HepG2 (cell line): ENCODE measurements around the gene HSDL2. TPM values are rescaled to one million over a fixed set of nuclear protein-coding genes. Genes with fewer than 3 reads are reported as not detected.

Source experiments
- ATAC-seq: fragments of 200-7000 bp; cut with Tn5 transposase; 3 replicates; pipeline ENCODE4 v1.9.1; 2020; ENCODE audit warnings: mild to moderate bottlenecking, moderate library complexity
- BruUV-seq: library from RNA; stranded (reverse); fragments of 400-500 nt; replicated peaks from 2 replicates; lab custom pipeline; 2021; lab: Mats Ljungman, UMichigan
- CTCF ChIA-PET: fragments of 300-600 bp; formaldehyde crosslinking; extraction: SDS; loops from one replicate; lab custom pipeline; 2021; ENCODE audit warnings: low total read pairs, inconsistent platforms, low intra/inter-chr PET ratio; lab: Yijun Ruan, JAX
- POLR2A ChIA-PET: fragments of 350-600 bp; sonication (Branson Sonifier 250); formaldehyde crosslinking; loops from one replicate; lab custom pipeline; 2020; ENCODE audit warnings: antibody characterized with exemption, inconsistent platforms; lab: Yijun Ruan, JAX
- DNase-seq: peaks from one replicate; pipeline ENCODE4 v3.0.0-alpha.2; 2015; ENCODE audit warnings: low spot score
- FAIRE-seq: peaks from 3 replicates; lab custom pipeline; 2011; peaks lifted over from hg19 to GRCh38; lab: Jason Lieb, UNC
- H2AFZ ChIP-seq: one replicate; pipeline ENCODE4 v1.6.1; 2011; ENCODE audit warnings: low read length, inconsistent platforms
- H3K27ac ChIP-seq: fragments of 300-600 bp; 3 replicates; pipeline ENCODE4 v1.8.0; 2011; ENCODE audit warnings: mixed run types, mild to moderate bottlenecking, mixed read lengths, low read length, inconsistent platforms; ENCODE audit not compliant: insufficient read depth; ENCODE audit errors: extremely low read length
- H3K27me3 ChIP-seq, 2 experiments: fragments of 200-600 bp in 1 of 2; 2 replicates in 1 of 2; 3 replicates in 1 of 2; pipeline versions ENCODE4 v1.6.0 to v1.8.0; 2011; ENCODE audit warnings: low read length in 2 of 2, mild to moderate bottlenecking in 2 of 2, moderate library complexity in 2 of 2, inconsistent platforms in 1 of 2; ENCODE audit not compliant: insufficient read depth in 2 of 2, control insufficient read depth in 1 of 2
- H3K36me3 ChIP-seq, 2 experiments: fragments of 200-600 bp in 1 of 2; replicated peaks in 1 of 2; 2 replicates in 1 of 2; 3 replicates in 1 of 2; pipeline versions ENCODE4 v1.5.1 to v1.8.0; 2011; ENCODE audit warnings: low read length in 2 of 2, inconsistent platforms in 1 of 2; ENCODE audit not compliant: insufficient read depth in 2 of 2, control insufficient read depth in 1 of 2
- H3K4me1 ChIP-seq: 2 replicates; pipeline ENCODE4 v1.5.1; 2012; ENCODE audit warnings: low read length, inconsistent platforms; ENCODE audit not compliant: insufficient read depth
- H3K4me2 ChIP-seq: 2 replicates; pipeline ENCODE4 v1.6.0; 2011; ENCODE audit warnings: low read depth, low read length, inconsistent platforms
- H3K4me3 ChIP-seq, 3 experiments: fragments of 200-600 bp in 1 of 3; sonication (generic), shearing (Covaris generic) in 1 of 3; replicated peaks in 1 of 3; 2 replicates each; pipeline ENCODE4 v1.5.1; 2011 to 2016; ENCODE audit warnings: low read length in 3 of 3, inconsistent platforms in 2 of 3, low read depth in 2 of 3, mild to moderate bottlenecking in 2 of 3, control low read depth in 1 of 3, mixed read lengths in 1 of 3; ENCODE audit not compliant: insufficient read depth in 1 of 3
- H3K79me2 ChIP-seq: one replicate; pipeline ENCODE4 v1.6.1; 2011; ENCODE audit warnings: low read length, inconsistent platforms; ENCODE audit not compliant: insufficient read depth
- H3K9ac ChIP-seq: 2 replicates; pipeline ENCODE4 v1.6.0; 2011; ENCODE audit warnings: mild to moderate bottlenecking, low read depth, low read length, inconsistent platforms; ENCODE audit not compliant: insufficient read depth
- H3K9me3 ChIP-seq: 2 replicates; pipeline ENCODE4 v1.5.1; 2012; ENCODE audit warnings: mild to moderate bottlenecking, low read length
- H4K20me1 ChIP-seq: 2 replicates; pipeline ENCODE4 v1.6.0; 2011; ENCODE audit warnings: inconsistent platforms, mild to moderate bottlenecking, low read length, moderate library complexity; ENCODE audit not compliant: insufficient read depth
- ELF1 ChIP-seq: sonication (generic); formaldehyde crosslinking; IDR thresholded peaks from 2 replicates; pipeline ENCODE4 v1.4.0; 2020; ENCODE audit warnings: missing genetic modification reagents
- NFIB ChIP-seq: sonication (generic); formaldehyde crosslinking; IDR thresholded peaks from 2 replicates; pipeline ENCODE4 v1.9.0; 2021; ENCODE audit warnings: missing genetic modification reagents, mild to moderate bottlenecking, borderline replicate concordance
- NR2F1 ChIP-seq, 2 experiments: fragments of 450-650 bp in 1 of 2; formaldehyde crosslinking in 1 of 2; IDR thresholded peaks; 2 replicates each; pipeline versions ENCODE4 v1.5.0 to v1.6.1; 2016 to 2020; ENCODE audit warnings: mild to moderate bottlenecking in 1 of 2, missing compliant biosample characterization in 1 of 2, missing genetic modification reagents in 1 of 2, moderate library complexity in 1 of 2
- REL ChIP-seq: sonication (generic); formaldehyde crosslinking; conservative IDR thresholded peaks from 2 replicates; pipeline ENCODE4 v1.8.0; 2022; ENCODE audit warnings: mild to moderate bottlenecking, missing genetic modification reagents, moderate library complexity
- REXO4 ChIP-seq: sonication (generic); formaldehyde crosslinking; IDR thresholded peaks from 2 replicates; pipeline ENCODE4 v1.8.0; 2022; ENCODE audit warnings: missing genetic modification reagents, mild to moderate bottlenecking, borderline replicate concordance
- WGBS: methylation state at CpG from one replicate; pipeline ENCODE4 v1.1.6; 2017; ENCODE audit warnings: low lambda C conversion rate; 5-methylcytosine and 5-hydroxymethylcytosine counted together
- in situ Hi-C: cut with HindIII; loops from 2 replicates; pipeline ENCODE4 v1.10.0; 2017; ENCODE audit warnings: low pct_unique_long_range_greater_than_20kb; ENCODE audit not compliant: extremely low pct_ligation_motif_present
- intact Hi-C: fragments of 100-400 bp; cut with micrococcal nuclease; formaldehyde crosslinking; loops from one replicate; pipeline ENCODE4 v1.10.0; 2022; ENCODE audit not compliant: unreplicated experiment
- polyA plus RNA-seq, 8 experiments: library from polyadenylated mRNA; depleted of rRNA in 3 of 8; stranded (reverse) in 7 of 8; unstranded in 1 of 8; fragments of >200 nt; fragmentation: Illumina TruSeq in 4 of 8; extraction: Trizol in 4 of 8; gene quantifications; 2 replicates each; pipeline versions ENCODE4 v1.2.1 to v1.2.3, GENCODE V29; 2011 to 2016; ENCODE audit warnings: low read depth in 4 of 8, missing spikeins in 1 of 8, mixed read lengths in 1 of 8; ENCODE audit not compliant: insufficient read depth in 1 of 8
- total RNA-seq, 5 experiments: library from RNA; depleted of rRNA; stranded (reverse); fragments of >200 nt; fragmentation: Illumina TruSeq; extraction: Trizol; gene quantifications; 2 replicates each; pipeline ENCODE4 v1.2.3, GENCODE V29; 2016; ENCODE audit warnings: low read depth in 1 of 5
- TF ChIP-seq, protein P1 (sequence below): sonication (generic); formaldehyde crosslinking; IDR thresholded peaks from 2 replicates; pipeline ENCODE4 v1.5.1; 2020; ENCODE audit warnings: missing genetic modification reagents, mild to moderate bottlenecking, borderline replicate concordance
- TF ChIP-seq, protein P2 (sequence below): sonication (generic); formaldehyde crosslinking; IDR thresholded peaks from 2 replicates; pipeline ENCODE4 v1.5.0; 2020; ENCODE audit warnings: missing genetic modification reagents

The HSDL2 gene
- total and polyA plus RNA-seq, 2 of the 13 experiments (the other 11 are each of a cell fraction or from before 2014, with no cell fraction given) = 55.3 to 80.2 TPM

DNA sequence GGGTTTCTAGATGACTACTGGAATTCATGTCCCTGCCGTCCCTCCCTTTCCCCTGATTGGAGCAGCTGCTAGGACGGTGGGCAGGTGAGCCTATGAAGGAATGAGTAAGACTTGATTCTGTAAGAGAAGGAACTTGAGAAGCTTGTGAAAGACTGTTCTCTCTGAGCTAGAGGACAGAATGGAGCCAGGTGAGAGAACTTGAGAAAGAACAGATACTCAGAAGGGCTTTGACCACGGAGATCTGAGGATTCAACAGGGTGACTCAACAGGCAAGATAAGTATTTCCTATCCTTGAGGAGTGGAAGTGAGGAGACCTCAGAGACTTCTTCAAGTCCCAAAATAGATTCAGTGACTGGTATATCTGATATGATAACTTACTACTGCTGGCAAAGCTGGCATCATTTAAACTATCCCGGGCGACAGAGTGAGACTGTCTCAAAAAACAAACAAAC lies 41.9 kb downstream of the HSDL2 start (continued):
- TF ChIP-seq, protein P1, sequence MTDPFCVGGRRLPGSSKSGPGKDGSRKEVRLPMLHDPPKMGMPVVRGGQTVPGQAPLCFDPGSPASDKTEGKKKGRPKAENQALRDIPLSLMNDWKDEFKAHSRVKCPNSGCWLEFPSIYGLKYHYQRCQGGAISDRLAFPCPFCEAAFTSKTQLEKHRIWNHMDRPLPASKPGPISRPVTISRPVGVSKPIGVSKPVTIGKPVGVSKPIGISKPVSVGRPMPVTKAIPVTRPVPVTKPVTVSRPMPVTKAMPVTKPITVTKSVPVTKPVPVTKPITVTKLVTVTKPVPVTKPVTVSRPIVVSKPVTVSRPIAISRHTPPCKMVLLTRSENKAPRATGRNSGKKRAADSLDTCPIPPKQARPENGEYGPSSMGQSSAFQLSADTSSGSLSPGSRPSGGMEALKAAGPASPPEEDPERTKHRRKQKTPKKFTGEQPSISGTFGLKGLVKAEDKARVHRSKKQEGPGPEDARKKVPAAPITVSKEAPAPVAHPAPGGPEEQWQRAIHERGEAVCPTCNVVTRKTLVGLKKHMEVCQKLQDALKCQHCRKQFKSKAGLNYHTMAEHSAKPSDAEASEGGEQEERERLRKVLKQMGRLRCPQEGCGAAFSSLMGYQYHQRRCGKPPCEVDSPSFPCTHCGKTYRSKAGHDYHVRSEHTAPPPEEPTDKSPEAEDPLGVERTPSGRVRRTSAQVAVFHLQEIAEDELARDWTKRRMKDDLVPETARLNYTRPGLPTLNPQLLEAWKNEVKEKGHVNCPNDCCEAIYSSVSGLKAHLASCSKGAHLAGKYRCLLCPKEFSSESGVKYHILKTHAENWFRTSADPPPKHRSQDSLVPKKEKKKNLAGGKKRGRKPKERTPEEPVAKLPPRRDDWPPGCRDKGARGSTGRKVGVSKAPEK (CRISPR knock-in tag) = no peak
- TF ChIP-seq NR2F1 (CRISPR knock-in tag; IDR thresholded peaks at IDR 0.05) = no peak

DNA sequence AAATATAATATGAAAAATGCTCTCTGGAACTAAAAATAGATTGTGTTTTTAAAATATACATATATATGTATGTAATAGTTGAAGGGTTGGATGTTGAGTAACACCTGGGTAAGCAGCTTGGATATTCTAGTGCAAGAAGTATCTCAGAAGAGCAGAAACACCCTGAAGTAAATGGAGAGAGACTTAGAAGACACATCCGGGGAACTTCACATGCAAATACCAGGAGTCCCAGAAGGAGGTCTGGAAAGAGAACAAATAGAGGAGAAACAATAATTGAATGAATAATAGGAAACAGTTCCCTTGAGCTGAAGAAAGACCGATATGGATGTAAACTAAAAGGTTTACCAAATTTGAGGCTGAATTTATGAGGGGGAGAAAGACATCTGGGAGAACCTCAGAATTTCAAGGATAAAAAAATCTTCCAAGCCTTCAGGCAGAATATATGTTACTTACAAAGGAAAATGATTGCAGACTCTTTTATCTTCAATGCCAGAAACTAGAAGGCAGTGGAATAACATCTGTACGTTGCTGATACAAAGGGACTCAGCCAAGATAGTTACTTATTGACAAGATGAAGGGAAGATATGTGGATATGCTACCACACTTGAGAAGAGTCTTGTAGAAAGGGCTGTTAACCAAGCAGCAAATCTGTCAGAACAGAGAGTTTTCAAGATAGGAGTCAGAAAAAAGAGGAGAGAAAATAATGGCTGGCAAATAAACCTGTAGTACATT lies 42.7 kb downstream of the HSDL2 start:
- Histone ChIP-seq H3K9me3 (no peaks in the 10 kb centered on the region), H3K4me3 (no peak overlapping the region), H3K79me2 (no peaks in the 10 kb centered on the region), H4K20me1 (no peaks in the 10 kb centered on the region), H3K4me1 (no peaks in the 10 kb centered on the region), H3K27me3 (no peaks in the 10 kb centered on the region), H3K9ac (no peak overlapping the region), H3K36me3 (peaks cover 1 to 41% of the 10 kb centered on the region in 2 experiments; a peak in 4 of 5 replicates), H3K4me2 (no peak overlapping the region), H3K27ac (no peak overlapping the region), H2AFZ (no peak overlapping the region)
- no peak for FAIRE-seq
- no peak for ATAC-seq
- ChIA-PET POLR2A (no interaction called here), CTCF (no interaction called here)
- BruUV-seq = no TSS peak
- TF ChIP-seq REL = no peak
- TF ChIP-seq, protein P2, sequence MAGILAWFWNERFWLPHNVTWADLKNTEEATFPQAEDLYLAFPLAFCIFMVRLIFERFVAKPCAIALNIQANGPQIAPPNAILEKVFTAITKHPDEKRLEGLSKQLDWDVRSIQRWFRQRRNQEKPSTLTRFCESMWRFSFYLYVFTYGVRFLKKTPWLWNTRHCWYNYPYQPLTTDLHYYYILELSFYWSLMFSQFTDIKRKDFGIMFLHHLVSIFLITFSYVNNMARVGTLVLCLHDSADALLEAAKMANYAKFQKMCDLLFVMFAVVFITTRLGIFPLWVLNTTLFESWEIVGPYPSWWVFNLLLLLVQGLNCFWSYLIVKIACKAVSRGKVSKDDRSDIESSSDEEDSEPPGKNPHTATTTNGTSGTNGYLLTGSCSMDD = no peak
- no peak for TF ChIP-seq NFIB
- TF ChIP-seq REXO4 = no peak
- TF ChIP-seq ELF1 (CRISPR knock-in tag) = no peak
- intact Hi-C loops (no loop called here), in situ Hi-C loops (no loop called here)
- DNase-seq = no peak
- WGBS = 88% methylated on average over 3 of the region's 3 CpGs
